ENCODE data around the gene DGKD.

The DGKD gene

DNA sequence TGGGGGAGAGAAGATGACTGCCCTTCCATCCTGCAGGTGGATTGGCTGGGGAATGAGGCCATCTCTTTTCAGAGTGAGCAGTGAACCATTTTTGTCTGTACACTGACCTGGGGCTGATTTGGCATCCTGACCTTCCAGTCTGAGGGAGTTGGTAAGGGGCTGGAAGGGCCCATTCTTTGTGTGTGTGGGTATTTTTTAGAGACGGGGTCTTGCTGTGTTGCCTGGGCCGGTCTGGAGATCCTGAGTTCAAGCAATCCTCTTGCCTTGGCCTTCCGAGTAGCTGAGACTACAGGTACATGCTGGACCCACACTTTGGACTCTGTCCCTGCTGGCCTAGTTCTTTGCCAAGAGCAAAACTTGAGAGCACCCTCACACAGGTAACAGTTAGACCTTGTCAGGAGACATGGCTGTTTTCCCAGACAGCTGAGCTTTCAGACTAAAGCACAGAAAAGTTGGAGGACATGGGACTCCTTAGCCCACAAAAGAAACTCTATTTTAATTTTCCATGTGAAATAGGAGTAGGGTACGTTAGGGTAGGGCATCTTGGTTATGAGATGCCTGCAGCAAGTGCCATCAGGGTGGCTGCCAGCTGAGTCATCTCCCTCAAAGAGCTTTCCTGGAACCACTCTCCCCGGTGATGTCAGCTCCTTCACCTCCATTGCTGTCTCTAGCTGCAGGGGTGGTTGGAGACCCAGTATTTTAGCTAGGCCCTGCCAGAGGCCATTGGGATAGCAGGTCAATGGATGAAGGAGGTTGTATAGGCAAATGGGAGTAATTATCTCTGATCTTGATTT lies 60.7 kb downstream of the DGKD start:
- DNase-seq = no peak

DNA sequence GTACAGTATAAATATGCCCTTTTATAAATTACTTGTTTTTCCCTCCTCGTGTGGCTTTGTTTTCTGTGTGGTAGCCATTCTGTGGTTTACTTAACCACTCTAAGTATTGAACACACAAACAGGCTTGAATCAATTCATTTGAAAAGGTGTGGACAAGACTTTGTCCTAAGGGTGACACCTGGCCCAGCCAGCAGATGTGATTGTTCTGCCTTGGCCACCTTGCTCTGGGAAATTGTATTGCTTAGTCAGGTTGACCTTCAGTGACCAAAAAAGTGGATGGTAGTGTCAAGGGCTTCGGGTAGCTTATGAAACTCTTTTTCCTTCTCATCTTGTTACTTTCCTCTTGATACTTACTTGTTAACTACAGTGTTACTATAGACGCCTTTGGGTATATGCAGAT lies 61.9 kb downstream of the DGKD start:
- DNase-seq = no peak

DNA sequence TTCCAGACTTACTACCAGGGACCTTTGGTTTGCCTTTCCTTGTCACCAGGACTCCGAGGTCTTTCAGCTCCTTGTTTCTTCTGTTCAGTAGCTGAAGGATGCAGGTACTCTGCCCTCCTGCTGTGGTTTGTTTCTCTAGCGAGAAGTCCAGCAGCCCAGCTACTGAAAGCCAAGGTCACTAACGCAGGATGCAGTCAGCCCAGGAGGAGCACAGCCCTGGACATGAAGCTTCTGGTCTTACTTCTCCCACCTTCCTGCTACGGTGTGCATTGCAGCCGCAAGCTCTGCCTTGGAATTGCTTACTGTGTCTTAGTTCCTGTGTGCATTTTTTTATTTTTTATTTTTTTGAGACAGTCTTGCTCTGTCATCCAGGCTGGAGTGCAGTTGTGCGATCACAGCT lies 62.4 kb downstream of the DGKD start:
- no peak for DNase-seq

DNA sequence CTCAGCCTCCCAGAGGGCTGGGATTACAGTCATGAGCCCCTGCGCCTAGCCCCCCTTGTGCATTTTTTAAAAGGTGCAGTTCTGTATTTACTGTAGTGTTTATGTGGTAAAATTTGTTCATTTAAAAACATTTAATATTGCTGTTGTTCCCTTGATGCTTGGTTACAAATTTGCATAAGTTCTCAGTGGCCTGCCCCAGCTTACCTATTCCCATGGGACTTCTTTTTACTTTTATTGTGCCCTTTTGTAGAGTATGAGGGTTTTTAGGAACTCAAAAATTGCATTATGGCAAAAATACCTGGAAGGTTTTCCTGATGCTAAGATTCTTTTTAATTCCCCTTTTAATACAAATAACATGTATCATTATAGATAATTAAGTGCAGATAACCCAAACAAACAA lies 63.0 kb downstream of the DGKD start:
- DNase-seq = no peak

DNA sequence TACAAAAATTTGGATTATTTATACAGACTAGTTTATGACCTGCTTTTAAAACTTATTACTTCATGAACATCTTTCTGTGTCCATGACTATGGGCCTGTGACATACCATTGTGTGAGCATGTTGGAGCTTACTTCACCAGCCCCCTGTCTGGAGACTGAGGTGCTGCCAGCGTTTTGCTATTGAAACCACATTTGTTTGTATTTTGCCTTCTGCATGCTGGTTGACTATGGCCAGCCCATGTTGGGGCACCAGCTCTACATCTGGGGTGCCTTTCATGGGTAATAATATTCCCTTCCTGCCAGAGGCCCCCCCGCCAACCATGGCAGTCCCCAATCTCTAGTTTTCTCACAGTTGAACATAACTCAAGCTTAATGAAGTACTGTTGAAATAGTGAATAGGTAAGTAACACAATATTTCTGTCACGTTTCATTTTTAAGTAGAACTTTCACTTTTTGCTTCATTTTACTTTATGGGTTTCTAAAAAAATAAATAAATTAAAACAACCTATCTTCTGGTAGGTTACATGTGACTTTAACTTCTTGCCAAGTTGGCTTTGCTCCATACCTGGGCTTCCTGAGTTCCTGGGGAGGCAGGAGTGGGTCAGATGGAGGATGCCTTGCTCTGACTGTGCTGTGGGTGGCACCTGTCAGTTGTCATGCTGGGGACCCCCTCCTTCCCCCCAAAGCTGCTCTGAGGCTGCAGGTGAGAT lies 63.9 kb downstream of the DGKD start:
- no peak for DNase-seq

DNA sequence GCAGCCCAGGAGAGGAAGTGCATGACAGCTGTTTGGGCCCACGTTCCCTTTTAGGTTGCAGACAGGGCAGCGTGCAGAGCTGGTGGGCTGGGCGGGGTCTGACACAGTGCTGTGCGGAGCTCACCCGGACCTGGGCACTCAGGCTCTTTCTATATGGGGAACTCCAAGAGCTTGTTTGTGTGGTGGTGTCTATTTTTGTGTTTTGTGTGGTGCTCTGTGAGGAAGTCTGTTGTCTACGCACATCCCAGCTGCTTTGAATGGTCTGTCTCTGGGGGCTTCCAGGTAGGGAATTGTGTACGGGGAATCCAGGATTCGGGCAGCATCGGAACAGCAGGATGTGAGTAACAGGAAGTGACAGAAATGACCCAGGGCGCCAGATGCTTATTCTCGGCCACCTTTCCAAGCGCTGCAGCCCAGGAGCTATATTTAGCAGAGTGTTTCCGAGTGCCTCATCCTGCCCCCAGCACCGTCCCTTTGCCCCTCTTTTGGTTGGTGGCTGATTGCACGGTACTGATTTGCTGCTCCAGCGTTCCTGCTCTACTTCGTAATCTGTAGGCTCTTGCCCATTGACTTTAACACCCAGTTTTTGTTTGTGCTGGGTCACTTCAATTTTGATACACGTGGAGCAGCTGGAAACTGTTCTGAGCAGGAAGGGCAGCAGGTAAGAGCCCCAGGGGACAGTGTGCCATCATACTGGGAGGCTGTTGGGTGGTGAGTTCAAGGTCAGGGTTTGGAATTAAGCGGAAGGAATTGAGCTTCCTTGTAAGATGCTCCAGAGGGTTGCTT lies 64.7 kb downstream of the DGKD start:
- DNase-seq = no peak

DNA sequence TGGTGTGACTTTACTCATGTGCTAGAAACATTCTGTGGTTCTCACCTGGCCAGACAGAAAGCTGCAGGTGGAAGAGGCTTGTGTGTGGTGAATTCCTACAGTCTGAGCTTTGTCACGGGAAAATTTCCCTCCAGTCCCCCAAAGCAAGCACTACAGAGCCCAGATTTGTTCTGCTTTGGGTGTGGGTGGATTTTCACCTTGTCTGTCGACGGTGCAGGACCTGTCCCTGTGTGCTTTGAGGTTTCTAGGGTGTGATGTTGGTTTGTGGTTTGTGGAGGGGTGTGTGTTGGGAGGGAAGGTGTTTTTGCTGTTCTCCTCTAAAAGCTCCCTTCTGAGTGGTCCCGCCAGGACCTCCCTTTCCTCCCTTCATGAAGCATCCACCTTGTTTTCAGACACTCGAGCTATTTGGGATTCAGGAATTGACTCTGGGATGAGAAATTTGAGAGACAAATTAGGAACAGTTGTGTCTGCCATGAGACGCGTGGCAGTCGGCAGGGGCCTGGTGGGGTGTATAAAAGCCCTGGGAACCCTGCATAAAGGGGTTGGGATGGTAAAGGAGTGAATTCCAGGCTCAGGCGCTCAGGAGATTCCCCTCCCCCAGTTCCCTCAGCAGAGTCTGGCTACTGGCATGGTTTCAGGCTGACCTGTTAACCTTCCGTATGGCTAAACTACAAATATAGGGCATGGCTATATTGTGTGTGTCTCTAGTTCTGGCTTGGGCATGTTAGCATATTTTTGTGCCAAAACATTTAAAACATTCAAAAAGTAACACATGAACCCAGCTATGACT lies 65.5 kb downstream of the DGKD start:
- DNase-seq = no peak

DNA sequence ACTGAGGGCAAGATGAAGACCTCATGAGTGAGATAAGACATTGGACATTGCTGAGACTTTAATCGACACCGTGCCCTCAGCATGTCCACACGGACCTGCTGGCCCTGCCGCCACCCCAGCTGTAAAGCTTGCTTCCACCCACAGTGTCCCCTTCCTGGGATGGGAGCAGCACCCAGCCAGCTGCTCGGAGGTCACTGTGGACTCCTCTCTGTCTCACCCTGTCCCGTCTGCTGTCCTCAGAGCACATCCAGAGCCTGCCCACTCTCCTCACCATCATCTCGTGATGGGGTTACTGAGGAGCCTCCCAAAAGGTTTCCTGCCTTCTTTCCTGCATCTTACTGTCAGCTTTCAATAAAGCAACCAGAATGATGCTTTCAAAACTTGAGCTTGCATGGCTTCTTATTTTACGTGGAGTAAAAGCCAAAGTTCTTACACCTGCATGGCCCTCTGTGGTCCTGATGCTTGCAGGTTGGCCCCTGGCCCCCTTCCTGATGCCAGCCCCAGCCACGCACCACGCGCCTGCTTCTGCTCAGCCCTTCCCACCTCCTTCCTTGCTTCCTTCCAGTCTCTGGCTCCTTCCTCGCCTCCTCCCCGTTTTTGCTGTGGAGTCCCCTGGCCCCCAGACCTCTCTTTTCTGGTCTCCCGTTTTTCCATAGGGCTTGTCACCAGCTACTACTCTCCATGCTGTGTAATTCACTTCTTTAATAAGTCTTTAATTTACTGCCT lies 67.0 kb downstream of the DGKD start:
- DNase-seq = no peak

DNA sequence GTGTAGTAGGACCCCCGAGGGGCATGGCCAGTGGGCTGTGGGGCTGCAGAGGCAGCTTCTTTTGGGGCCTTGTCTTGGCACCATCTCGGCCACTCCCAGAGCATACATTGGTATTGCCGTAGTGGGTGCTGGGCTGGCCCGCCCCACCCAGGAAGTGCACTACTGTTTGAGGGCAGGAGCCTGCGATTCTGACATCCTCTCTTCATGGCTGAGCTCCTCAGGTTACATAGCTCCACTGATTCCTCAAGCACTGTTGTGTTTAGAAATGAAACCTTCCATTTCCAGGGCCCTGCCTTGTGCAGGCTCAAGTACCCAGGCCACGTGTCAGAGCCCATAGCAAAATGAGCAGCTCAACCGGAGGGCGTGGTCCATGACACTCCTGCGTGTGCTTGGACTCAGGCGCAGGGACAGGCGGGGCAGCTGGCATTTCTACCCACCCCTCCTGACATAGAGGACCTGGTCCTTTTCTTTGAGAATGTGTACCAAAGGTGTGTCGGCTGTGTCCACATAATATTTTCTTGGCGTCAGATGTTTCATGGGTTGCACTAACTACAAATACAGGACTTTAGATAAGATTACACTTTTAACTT lies 67.9 kb downstream of the DGKD start:
- DNase-seq = no peak

DNA sequence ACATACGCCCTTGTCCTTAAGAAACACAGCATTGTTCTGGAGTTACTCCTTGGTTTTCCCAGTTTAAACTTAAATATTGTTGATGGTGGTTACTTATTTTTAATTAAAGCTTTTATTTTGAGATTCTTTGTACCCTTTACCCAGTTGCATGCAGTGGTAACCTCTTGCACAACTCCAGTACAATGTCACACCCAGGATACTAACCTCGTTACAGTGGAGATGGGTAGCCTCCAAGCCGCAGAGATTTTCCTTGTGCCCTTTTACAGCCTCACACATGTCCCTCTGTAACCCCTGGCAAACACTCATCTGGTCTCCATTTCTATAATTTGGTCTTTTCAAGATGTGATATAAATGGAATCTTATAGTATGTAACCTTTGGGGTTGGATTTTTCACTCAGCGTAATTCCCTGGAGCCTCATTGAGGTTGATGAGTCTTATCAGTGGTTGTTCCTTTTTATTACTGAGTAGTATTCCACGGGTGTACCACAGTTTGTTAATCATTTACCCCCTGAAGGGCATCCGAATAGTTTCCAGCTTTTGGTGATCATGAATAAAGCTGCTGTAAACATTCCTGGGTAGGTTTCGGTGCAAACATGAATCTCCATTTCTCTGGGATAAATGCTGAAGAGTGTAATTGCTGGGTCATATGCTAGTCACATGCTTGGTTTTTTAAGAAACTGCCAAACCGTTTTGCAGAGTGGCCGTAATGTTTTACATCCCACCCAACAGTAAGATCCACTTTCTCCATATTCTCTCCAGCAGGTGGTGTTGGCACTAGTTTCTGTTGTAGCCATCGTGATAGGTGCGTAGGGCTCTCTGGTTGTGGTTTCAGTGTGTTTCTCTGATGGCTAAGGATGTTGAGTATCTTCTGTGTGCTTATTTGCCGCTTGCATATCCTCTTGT lies 68.6 kb downstream of the DGKD start:
- DNase-seq = no peak

DNA sequence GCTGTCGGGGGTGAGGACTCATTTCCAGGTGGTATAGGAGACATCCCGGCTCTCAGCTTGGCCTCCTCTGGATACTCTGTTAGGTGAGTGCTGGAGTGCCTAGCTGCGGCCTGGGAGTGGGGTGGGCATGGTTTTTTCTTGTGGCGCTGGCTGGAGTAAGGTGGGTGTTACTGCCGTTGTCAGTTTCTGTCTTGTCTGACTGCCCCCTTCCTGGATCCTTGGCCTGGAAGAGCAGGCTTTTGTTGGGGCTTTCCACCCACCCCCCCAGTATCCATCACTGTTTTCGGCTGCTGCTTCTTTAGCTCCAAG lies 69.2 kb downstream of the DGKD start:
- no peak for DNase-seq

DNA sequence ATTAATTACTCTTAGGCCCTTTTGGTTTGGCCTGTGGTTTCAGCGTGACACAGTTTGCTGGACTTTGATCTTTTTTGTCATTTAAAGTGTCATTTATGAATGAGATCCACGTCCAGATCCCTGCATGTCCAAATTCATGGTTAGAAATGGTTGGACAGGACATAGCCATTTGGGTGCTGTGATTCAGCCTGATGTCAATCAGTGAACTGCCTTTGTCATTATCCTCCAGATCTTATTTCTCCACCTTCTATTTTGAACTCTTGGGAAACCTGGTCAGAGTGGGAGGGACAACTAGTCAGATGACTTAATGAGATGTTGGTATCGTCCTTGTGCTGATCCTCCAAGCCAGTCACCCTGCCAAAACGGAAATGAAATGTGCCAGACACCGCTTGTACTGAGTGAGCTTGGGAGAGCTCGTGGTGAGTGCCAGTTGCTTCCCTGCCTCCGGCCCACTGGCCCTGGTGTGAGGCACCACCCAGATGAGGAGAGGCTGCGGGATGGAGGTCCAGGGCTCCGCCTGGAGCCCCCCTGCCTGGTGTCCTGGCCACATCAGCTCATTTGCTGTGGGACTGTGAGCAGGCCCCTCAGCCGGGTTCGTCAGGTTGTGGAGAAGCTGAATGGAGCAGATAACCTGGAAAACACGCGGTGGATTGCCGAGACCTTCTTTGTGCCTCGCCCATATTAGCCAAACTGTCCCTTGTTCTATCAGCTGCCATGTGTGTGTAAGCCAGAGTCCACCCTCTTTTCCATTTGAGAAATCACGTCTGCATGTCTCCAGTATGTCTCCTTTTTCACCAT lies 70.1 kb downstream of the DGKD start:
- no peak for DNase-seq

DNA sequence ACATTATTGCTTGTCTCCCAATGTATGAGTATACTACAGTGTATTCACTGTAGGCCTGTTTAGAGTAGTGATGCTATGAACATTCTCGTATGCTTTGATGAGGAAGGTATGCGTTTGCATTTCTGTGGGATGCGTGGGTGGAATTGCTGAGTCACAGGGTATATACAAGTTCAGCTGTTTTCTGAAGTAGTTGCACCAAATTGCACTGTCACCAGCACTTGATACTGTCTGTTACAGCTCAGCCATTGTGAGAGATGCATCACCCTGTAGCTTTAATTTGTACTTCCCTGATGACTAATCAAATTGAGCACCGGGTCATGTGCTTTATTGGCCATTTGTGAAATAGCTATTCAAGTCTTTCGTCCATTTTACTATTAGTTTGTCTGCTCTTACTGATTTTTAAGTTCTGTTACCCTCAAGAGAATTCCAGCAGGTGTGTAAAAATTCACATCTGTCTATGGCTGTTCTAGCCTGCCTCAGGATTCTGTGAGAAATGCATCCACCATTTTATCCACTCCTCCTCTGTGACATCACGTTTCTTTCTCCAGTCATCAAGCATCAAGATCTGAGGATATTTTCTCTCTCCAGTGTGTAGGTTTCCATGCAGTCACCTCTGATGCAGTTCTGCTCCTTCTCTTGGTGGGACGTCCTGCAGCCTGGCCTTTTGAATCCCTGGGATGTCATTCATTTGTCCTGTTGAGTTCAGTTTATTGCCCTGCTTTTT lies 72.5 kb downstream of the DGKD start:
- no peak for DNase-seq

DNA sequence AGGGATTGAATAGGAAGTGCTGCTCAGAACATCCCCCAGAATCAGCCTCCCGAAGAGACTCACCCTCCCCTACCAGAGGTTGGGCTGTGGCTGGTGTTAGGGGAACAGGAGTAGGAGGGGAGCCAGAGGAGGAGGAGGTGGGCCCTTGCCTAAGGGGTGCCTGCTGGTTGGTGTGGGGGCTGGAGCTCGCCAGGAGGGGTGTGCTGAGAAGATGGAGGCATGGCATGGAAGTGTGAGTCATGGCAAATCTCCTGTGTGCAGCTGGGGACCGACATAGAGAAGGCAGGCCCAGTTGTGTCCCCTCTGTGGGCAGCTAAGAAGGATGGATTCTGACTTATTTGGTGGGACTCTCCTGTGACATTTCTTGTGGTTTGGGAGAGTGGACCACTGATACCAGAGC lies 73.7 kb downstream of the DGKD start:
- DNase-seq = no peak

DNA sequence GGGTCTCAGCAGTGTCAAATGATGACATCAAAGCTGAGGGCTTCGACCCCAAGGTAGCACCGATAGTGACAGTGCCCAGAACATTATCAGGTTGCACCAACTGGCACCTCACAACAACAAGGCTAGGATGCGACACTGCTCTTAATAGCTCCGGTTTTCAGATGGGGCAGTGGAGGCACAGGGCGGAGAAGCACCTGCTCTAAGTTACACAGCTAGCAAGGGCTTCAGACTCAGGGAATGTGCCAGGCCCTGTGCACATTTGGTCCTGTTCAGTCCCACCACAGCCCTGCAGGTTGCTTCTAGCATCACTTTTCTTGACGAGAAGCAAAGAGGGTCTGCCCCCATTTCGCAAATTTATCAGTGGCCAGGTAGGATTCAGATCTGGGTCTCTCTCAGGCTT lies 74.1 kb downstream of the DGKD start:
- DNase-seq = no peak

DNA sequence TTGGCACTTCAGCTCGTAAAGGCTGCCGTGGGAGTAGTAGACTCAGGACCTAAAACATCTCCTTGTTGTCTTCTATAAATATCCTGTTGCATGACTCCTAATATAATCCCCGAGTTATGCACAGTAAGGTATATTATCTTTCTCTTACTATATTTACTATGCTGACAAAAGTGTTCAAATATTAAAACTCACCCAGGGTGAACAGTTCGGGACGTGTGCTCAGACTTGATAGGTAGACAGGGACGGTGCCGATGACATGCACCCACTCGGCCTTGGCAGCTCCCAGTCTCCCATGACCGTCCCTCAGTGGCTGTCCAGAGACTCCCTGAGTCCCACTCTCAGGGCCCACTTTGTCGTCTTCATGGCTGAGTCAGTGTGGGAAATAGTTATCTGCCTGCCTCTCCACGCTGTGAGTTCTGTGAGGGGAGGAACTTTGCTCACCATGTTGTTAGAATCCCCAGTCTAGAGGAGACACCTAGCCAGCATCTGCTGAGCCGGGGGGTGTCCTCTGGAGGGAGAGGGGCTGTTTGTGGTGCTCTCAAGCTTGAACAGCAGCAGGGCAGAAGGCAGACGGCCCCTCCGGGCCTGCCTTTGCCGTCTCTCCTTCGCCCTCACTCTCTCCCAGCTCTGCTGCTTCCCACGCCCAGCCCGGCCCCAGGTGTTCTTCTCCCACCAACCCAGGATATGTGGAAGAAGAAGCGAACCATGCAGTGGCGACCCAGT lies 75.0 kb downstream of the DGKD start:
- DNase-seq = no peak

DNA sequence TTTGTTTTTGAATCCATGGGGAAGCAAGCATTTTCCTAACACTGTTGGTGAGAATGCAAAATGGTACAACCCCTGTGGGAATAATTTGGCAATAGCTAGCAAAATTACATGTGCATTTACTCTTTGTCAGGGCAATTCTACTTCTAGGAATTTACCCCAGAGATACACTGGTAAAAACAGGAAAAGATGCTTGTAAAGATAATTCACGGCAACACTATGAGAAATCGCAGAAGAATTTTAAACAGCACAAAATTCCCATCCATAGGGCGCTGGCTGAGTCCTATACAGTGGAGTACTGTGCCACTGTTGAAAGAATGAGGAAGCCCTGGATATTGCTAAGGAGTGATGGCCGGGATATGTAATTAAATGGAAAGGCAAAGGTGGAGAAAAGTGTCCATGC lies 75.8 kb downstream of the DGKD start:
- DNase-seq = no peak

DNA sequence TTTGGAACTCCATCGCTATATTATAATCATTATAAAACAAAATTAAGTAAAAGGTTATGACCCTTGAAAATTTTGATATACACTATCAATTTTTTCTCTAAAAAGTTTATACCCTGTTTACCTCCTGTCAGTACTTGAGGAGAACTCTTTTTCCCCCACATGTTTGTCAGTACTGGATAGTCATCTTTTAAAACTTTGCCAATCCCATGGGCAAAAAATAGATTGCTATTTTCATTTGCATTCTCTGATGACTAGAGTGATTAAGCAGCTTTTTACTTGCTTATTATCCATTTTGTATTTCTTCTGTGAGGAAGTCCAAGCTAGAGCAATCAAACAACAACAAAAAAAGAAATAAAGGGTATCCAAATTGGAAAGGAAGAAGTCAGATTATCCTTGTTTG lies 76.4 kb downstream of the DGKD start:
- no peak for DNase-seq

DNA sequence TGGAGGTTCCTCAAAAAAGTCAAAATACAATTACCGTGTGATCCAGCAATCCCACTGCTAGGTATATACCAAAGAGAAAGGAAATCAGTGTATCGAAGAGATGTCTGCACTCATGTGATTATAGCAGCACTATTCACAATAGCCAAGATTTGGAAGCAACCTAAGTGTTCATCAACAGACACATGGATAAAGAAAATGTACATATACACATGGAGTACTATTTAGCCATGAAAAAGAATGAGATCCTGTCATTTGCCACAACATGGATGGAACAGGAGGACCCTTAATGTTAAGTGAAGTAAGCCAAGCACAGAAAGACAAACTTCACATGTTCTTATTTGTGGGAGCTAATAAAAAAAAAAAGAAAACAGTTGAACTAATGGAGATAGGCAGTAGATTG lies 78.7 kb downstream of the DGKD start:
- DNase-seq = no peak
